ENCODE measurements around the gene DAPK2.
A peak's percentile ranks its signal among the peaks of the same experiment; 100 is the strongest.

DAPK2 gene

DNA sequence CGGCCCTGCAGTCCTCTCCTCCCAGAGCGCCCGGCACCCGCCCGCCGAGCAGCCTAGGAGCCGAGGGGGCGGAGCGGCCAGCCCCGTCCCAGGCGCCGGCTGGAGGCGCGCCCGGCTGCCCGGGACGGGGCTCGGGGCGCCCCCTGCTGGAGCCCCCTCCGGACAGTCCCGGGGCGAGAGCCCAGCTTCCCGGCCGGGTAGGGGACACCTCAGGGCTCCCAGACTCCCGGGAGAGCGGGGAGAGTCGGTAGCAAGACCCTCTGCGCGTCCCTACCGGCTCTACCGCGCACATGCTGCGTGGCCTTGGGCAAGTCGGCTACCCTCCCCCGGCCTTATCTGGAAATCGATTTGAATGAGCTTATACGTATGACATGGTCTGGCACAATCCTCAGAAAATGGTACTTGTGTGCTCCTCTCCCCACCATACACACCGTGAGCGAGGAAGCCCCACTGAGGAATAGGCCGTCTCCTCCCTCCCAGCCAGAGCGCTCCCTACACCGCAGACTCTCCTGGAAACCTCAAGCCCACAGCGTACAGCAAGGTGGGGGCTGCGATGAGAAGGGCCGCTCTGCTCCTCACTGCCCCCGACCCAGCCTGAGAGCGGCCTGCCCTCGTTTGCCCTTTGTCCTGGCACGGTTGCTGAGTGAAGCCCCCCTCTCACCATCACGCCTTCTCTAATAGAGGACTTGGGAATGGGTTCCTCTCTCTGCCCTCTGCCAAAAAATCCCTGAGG is at the start of gene DAPK2:
Gene DAPK2, minus strand, starts transcription at position 65 of the 733 bp plus-strand sequence. CDS start 6,224 bp downstream, outside the sequence.
- no peaks in the 10 kb centered on the region for H3K36me3 Mint-ChIP-seq (ENCODE audit: low read depth)
- peaks cover 19% of the 10 kb centered on the region for H3K4me1 Mint-ChIP-seq
- H3K9me3 Mint-ChIP-seq: no peaks in the 10 kb centered on the region
- H3K4me3 Mint-ChIP-seq: peak within 1 kb of the TSS; percentile 84 to 89 (median 89)
- peak within 1 kb of the TSS; percentile 8 to 43 (median 20) for H3K27ac Mint-ChIP-seq
- TF ChIP-seq, protein P1, sequence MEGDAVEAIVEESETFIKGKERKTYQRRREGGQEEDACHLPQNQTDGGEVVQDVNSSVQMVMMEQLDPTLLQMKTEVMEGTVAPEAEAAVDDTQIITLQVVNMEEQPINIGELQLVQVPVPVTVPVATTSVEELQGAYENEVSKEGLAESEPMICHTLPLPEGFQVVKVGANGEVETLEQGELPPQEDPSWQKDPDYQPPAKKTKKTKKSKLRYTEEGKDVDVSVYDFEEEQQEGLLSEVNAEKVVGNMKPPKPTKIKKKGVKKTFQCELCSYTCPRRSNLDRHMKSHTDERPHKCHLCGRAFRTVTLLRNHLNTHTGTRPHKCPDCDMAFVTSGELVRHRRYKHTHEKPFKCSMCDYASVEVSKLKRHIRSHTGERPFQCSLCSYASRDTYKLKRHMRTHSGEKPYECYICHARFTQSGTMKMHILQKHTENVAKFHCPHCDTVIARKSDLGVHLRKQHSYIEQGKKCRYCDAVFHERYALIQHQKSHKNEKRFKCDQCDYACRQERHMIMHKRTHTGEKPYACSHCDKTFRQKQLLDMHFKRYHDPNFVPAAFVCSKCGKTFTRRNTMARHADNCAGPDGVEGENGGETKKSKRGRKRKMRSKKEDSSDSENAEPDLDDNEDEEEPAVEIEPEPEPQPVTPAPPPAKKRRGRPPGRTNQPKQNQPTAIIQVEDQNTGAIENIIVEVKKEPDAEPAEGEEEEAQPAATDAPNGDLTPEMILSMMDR (IDR thresholded peaks at IDR 0.05; ENCODE audit: unreplicated experiment in 3 of 3): peak; percentile 71 to 79 (median 73)
- peaks cover 33% of the 10 kb centered on the region for H3K27me3 Mint-ChIP-seq (ENCODE audit: low read depth)

DNA sequence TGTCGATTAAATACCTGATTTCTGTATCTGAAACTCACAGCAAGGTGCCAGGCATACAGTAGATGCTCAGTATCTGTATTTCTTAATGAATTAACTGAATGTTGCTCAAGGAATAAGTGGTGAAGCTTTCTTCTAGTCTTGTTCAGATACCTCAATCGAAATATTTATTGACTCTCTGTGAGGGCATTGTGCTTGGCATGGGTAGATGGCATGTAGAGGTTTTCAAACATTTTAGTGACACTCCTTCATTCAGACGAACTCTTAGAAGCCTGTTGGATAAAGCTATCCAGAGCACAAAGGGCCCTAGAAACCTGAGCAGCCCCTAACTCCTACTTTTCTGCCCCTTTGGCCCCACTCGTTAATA is 49.1 kb upstream of the DAPK2 start:
- Mint-ChIP-seq H3K4me1 (peaks cover 50% of the 10 kb centered on the region), H3K36me3 (ENCODE audit: low read depth) (no peaks in the 10 kb centered on the region), H3K27ac (peak overlapping the region; percentile 96 to 98 (median 98)), H3K4me3 (peak overlapping the region; percentile 96 to 99 (median 97)), H3K27me3 (ENCODE audit: low read depth) (no peaks in the 10 kb centered on the region), H3K9me3 (no peaks in the 10 kb centered on the region)
- TF ChIP-seq, protein P1 (IDR thresholded peaks at IDR 0.05; ENCODE audit: unreplicated experiment in 3 of 3): no peak

DNA sequence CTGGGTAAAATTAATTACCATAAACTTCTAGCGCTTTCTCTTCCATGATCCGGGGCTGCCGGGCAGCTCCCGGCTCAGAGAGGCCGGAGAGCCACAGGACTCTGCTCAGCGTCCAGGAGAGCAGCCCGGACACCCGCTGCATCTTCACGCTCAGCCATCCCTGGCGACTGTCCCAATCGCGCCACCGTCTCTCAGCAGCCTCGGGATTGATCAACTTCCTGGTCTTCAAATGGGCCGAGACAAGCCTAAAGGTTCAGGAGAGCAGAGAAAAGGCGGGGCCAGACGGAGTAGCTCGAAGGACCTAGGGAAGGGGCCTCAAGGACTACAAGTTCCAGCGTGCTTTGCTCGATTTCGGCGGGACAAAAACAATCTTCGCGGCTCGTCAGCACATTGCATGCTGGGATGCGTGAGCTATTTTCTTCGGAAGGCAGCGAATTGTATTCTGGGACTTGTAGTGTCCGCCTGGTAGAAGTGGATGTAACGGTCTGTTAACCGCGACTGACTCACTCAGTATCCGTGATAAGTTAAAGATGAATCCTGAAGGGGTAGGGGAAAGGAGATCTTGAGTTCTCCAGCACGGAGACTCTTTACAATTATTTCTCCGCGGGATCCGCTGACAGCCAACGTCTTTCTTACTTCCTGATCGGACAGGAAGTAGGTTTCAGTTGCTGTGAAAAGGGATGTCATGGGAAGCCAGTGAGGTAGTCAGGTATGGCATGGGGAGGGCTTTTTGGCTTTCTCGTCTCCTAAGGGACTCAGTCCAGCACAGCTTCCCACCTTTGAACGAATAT is 47.5 kb upstream of the DAPK2 start, which contains the start of gene CIAO2A:
Gene CIAO2A, minus strand, starts transcription at position 212 of the 791 bp plus-strand sequence. Its CDS starts 70 bp downstream, at position 142.
- Mint-ChIP-seq H3K4me3 (peak within 1 kb of the TSS; percentile 96 to 99 (median 97)), H3K36me3 (ENCODE audit: low read depth) (peaks cover 11% of the 10 kb centered on the region), H3K4me1 (peaks cover 58% of the 10 kb centered on the region), H3K27me3 (ENCODE audit: low read depth) (no peaks in the 10 kb centered on the region), H3K9me3 (no peaks in the 10 kb centered on the region), H3K27ac (peak within 1 kb of the TSS; percentile 98 to 99 (median 99))
- TF ChIP-seq, protein P1 (IDR thresholded peaks at IDR 0.05; ENCODE audit: unreplicated experiment in 3 of 3): no peak

DNA sequence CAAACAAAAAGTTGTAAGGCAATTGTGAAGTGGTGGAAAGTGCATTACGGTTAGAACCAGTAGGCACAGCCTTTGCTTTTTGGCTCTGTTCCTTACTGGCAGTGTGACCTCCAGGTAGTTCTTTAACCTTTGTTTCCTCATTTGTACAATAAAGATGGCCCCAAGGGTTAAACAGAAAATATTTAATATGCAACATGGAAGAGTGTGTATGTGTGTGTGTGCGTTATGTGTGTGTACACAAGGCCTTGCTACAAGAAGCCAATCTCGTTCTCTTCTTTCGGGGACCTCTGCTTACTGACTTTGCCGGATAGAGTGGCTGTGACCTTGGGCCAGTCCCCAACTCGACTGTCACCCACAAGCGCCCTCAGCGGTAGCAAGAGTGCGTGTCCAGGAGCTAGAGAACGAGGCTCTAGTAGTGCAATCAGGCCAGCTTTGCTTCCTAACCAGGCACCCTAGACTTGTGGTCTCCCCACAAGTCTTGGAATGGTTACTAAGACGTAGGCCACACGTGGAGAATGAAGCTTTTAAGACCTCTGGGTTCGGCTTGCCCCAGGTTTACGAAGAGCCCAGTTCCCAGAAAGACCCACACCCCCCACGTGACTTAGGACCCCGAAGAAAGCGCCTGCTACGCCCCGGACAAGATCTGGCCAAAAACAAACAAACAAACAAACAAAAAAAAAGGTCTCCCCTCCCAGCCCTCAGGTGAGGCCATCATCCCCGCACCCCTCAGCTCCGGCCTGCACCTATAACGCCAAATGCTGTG is 46.8 kb upstream of the DAPK2 start:
- peak overlapping the region; percentile 98 to 99 (median 99) for H3K27ac Mint-ChIP-seq
- H3K9me3 Mint-ChIP-seq: no peaks in the 10 kb centered on the region
- TF ChIP-seq, protein P1 (IDR thresholded peaks at IDR 0.05; ENCODE audit: unreplicated experiment in 3 of 3): no peak
- peaks cover 18% of the 10 kb centered on the region for H3K36me3 Mint-ChIP-seq (ENCODE audit: low read depth)
- H3K4me3 Mint-ChIP-seq: peak overlapping the region; percentile 96 to 98 (median 97)
- H3K4me1 Mint-ChIP-seq: peaks cover 56% of the 10 kb centered on the region
- no peaks in the 10 kb centered on the region for H3K27me3 Mint-ChIP-seq (ENCODE audit: low read depth)

DNA sequence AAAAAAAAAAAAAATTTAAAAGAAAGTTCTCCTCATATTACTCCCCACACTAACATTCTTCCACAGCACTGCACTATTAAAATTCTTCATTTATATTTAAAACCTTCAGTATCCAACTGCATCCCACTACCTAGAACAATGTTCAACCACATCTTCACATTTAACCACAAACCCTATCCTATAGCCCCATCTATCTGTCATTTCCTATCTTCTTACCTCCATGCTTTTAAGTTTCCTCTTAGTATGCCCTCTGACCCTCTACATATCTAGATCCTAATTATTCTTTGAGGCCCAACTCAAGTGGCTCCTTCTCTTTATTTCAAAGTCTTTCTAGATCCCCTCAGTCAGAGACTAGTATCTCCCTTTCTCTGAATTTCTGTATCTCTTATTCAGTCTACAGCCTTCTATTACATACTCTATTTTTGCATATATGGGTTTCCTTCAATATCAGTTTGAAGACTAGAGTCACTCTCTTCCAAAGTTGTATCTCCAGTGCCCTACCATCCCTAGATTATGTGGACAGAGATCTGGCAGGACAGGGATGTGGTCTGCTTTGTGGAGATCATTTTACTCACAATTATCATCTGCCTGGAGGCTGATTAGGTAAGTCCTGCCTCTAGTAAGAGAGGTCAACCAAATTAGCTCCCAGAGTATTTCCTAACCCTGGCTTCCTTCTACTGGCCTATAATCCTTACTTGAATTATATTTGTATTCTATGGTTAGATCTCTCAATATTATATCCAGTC is 46.0 kb upstream of the DAPK2 start:
- TF ChIP-seq, protein P1 (IDR thresholded peaks at IDR 0.05; ENCODE audit: unreplicated experiment in 3 of 3): peak in 1 of 3 experiments; percentile 19
- peak overlapping the region; percentile 96 to 98 (median 97) for H3K4me3 Mint-ChIP-seq
- H3K9me3 Mint-ChIP-seq: no peaks in the 10 kb centered on the region
- peak overlapping the region; percentile 98 to 99 (median 99) for H3K27ac Mint-ChIP-seq
- H3K36me3 Mint-ChIP-seq (ENCODE audit: low read depth): peaks cover 26% of the 10 kb centered on the region
- no peaks in the 10 kb centered on the region for H3K27me3 Mint-ChIP-seq (ENCODE audit: low read depth)
- peaks cover 48% of the 10 kb centered on the region for H3K4me1 Mint-ChIP-seq

Measured in nephron (organoid).